Right lobe of liver (tissue), 4 donors: ENCODE measurements around the gene HLF.

ENCODE experiments used
- CTCF ChIP-seq, 4 donors: fragments of 200-600 bp in 3 of 4; fragments of 450-650 bp in 1 of 4; IDR thresholded peaks; one replicate each; pipeline versions ENCODE4 v1.5.1 to v1.8.0; 2016 to 2022; ENCODE audit warnings: antibody characterized with exemption in 4 of 4, mild to moderate bottlenecking in 2 of 4
- POLR2A ChIP-seq: fragments of 450-650 bp; IDR thresholded peaks from one replicate; pipeline ENCODE4 v1.6.1; 2017; ENCODE audit warnings: antibody characterized with exemption, mild to moderate bottlenecking
- donor health status: DM: no; HTN: no; CAD: no.
- donor health status: DM: no; HTN: no; CAD: no.
- donor health status: DM: no; HTN: yes; CAD: no.

- TF ChIP-seq POLR2A (no peak), CTCF (IDR thresholded peaks at IDR 0.05) (no peak)
Observed at GRCh38 chr17:55303008-55303493, 38.3 kb downstream of the HLF start.
